GM12878 (cell line): ENCODE data around the gene SIM1. TPM values are rescaled to one million over a fixed set of nuclear protein-coding genes. Genes with fewer than 3 reads are reported as not detected.

Source experiments
- ATAC-seq: fragments of 200-7000 bp; cut with Tn5 transposase; 3 replicates; pipeline ENCODE4 v1.9.1; 2020; ENCODE audit warnings: mild to moderate bottlenecking, moderate library complexity
- Bru-seq: library from RNA; stranded (reverse); fragments of 400-500 nt; gene quantifications from one replicate; lab custom pipeline; 2021; lab: Mats Ljungman, UMichigan
- BruChase-seq, 2 experiments: library from RNA; stranded (reverse); fragments of 400-500 nt; gene quantifications; one replicate each; lab custom pipeline; 2021; lab: Mats Ljungman, UMichigan
- BruUV-seq: library from RNA; stranded (reverse); fragments of 400-500 nt; replicated peaks from 2 replicates; lab custom pipeline; 2021; lab: Mats Ljungman, UMichigan
- CTCF ChIA-PET: fragments of 300-600 bp; sonication (Branson Sonifier 250); formaldehyde crosslinking; extraction: SDS; loops from one replicate; lab custom pipeline; 2021; ENCODE audit warnings: inconsistent platforms; lab: Yijun Ruan, JAX
- POLR2A ChIA-PET: fragments of 350-600 bp; formaldehyde crosslinking; extraction: SDS; loops from one replicate; lab custom pipeline; 2021; ENCODE audit warnings: inconsistent platforms; lab: Charles Lee
- RAD21 ChIA-PET: fragments of 300-600 bp; sonication (Branson Sonifier 250); formaldehyde crosslinking; loops from one replicate; lab custom pipeline; 2023; ENCODE audit warnings: antibody characterized with exemption; ENCODE audit not compliant: unreplicated experiment; lab: Charles Lee
- SMC1A ChIA-PET: fragments of 300-600 bp; sonication (Branson Sonifier 250); formaldehyde crosslinking; loops from one replicate; lab custom pipeline; 2023; ENCODE audit not compliant: unreplicated experiment, uncharacterized antibody; lab: Charles Lee
- DNase-seq: peaks from one replicate; pipeline ENCODE4 v3.0.0-alpha.2; 2011; ENCODE audit warnings: low read depth, low spot score
- FAIRE-seq: peaks from 3 replicates; lab custom pipeline; 2011; peaks lifted over from hg19 to GRCh38; lab: Jason Lieb, UNC
- H2AFZ ChIP-seq: 2 replicates; pipeline ENCODE4 v1.6.0; 2011; ENCODE audit warnings: low read depth, low read length, control low read depth; ENCODE audit not compliant: control insufficient read depth
- H3K27ac ChIP-seq: 2 replicates; pipeline ENCODE4 v1.5.1; 2011; ENCODE audit warnings: control low read depth; ENCODE audit not compliant: control insufficient read depth, insufficient read depth
- H3K27me3 ChIP-seq, 2 experiments: replicated peaks in 1 of 2; 2 replicates each; pipeline versions ENCODE4 v1.6.0 to v1.6.1; 2011; ENCODE audit warnings: low read length in 1 of 2; ENCODE audit not compliant: control insufficient read depth in 2 of 2, insufficient read depth in 2 of 2
- H3K36me3 ChIP-seq, 2 experiments: 2 replicates each; pipeline ENCODE4 v1.5.1; 2011; ENCODE audit warnings: low read length in 1 of 2; ENCODE audit not compliant: control insufficient read depth in 2 of 2, insufficient read depth in 2 of 2
- H3K4me1 ChIP-seq: 2 replicates; pipeline ENCODE4 v1.6.1; 2011; ENCODE audit warnings: mild to moderate bottlenecking, low read length, moderate library complexity, mixed read lengths; ENCODE audit not compliant: control insufficient read depth, insufficient read depth
- H3K4me2 ChIP-seq: 2 replicates; pipeline ENCODE4 v1.6.0; 2011; ENCODE audit warnings: control low read depth; ENCODE audit not compliant: control insufficient read depth, insufficient read depth
- H3K4me3 ChIP-seq: fragments of 200-600 bp; sonication (generic); 2 replicates; pipeline ENCODE4 v1.5.1; 2016
- H3K79me2 ChIP-seq: 2 replicates; pipeline ENCODE4 v1.6.0; 2011; ENCODE audit warnings: low read length; ENCODE audit not compliant: control insufficient read depth, insufficient read depth
- H3K9ac ChIP-seq: 2 replicates; pipeline ENCODE4 v1.8.0; 2011; ENCODE audit warnings: low read length, control low read depth, mixed read lengths; ENCODE audit not compliant: control insufficient read depth, insufficient read depth
- H3K9me3 ChIP-seq: replicated peaks from 3 replicates; pipeline ENCODE4 v1.5.1; 2011; ENCODE audit warnings: mild to moderate bottlenecking, low read length; ENCODE audit not compliant: control insufficient read depth, insufficient read depth
- H4K20me1 ChIP-seq: 2 replicates; pipeline ENCODE4 v1.6.0; 2011; ENCODE audit not compliant: control insufficient read depth, insufficient read depth
- CBFB ChIP-seq: IDR thresholded peaks from 2 replicates; pipeline ENCODE4 v1.6.1; 2016; ENCODE audit warnings: antibody characterized with exemption, low read depth
- CHD1 ChIP-seq: IDR thresholded peaks from 2 replicates; pipeline ENCODE4 v1.6.1; 2012; ENCODE audit warnings: low read depth, low read length, improper control_type of control experiment
- ESRRA ChIP-seq: IDR thresholded peaks from 2 replicates; pipeline ENCODE4 v1.6.1; 2012; ENCODE audit warnings: mild to moderate bottlenecking, low read length, improper control_type of control experiment
- HCFC1 ChIP-seq: fragments of 150-350 bp; IDR thresholded peaks from 2 replicates; pipeline ENCODE4 v1.6.1; 2014; ENCODE audit warnings: low read length
- HDAC2 ChIP-seq: fragments of 200-600 bp; sonication (generic); IDR thresholded peaks from 2 replicates; pipeline ENCODE4 v1.6.1; 2017
- IRF4 ChIP-seq: IDR thresholded peaks from 2 replicates; pipeline ENCODE4 v1.6.1; 2011; ENCODE audit warnings: low read depth, low read length
- MEF2B ChIP-seq: fragments of 450-650 bp; IDR thresholded peaks from 2 replicates; pipeline ENCODE4 v1.6.1; 2018; ENCODE audit warnings: mild to moderate bottlenecking, moderate library complexity; ENCODE audit not compliant: partially characterized antibody, poor library complexity, severe bottlenecking
- NFIC ChIP-seq: IDR thresholded peaks from 2 replicates; pipeline ENCODE4 v1.6.1; 2012; ENCODE audit warnings: low read depth, mild to moderate bottlenecking, inconsistent platforms, low read length, moderate library complexity
- NFYB ChIP-seq: IDR thresholded peaks from 2 replicates; pipeline ENCODE4 v1.6.1; 2011; ENCODE audit warnings: low read depth, mild to moderate bottlenecking, low read length, improper control_type of control experiment, moderate library complexity; ENCODE audit not compliant: insufficient read depth
- PBX3 ChIP-seq: IDR thresholded peaks from 2 replicates; pipeline ENCODE4 v1.6.1; 2011; ENCODE audit warnings: mild to moderate bottlenecking, low read depth, low read length, moderate library complexity; ENCODE audit not compliant: insufficient replicate concordance
- SP1 ChIP-seq: IDR thresholded peaks from one replicate; pipeline ENCODE4 v1.6.1; 2011; ENCODE audit warnings: low read depth, low read length
- SUZ12 ChIP-seq: fragments of 200-600 bp; sonication (generic); IDR thresholded peaks from one replicate; pipeline ENCODE4 v1.6.1; 2018; ENCODE audit warnings: antibody characterized with exemption, mild to moderate bottlenecking; ENCODE audit not compliant: unreplicated experiment
- TBL1XR1 ChIP-seq: IDR thresholded peaks from 2 replicates; pipeline ENCODE4 v1.6.1; 2012; ENCODE audit warnings: low read depth, low read length, improper control_type of control experiment
- ZSCAN29 ChIP-seq: fragments of 450-650 bp; IDR thresholded peaks from 2 replicates; pipeline ENCODE4 v1.6.1; 2017; ENCODE audit warnings: mild to moderate bottlenecking, moderate library complexity
- WGBS: methylation state at CpG from one replicate; pipeline ENCODE4 v1.1.6; 2016; ENCODE audit warnings: low lambda C conversion rate; ENCODE audit not compliant: insufficient replicate concordance, insufficient coverage; ENCODE audit errors: missing lambda C conversion rate; 5-methylcytosine and 5-hydroxymethylcytosine counted together
- in situ Hi-C: fragments of 300-500 bp; cut with MboI; formaldehyde crosslinking; loops from 9 replicates; pipeline ENCODE4 v1.14.3; 2018; ENCODE audit warnings: mixed read lengths
- intact Hi-C: fragments of 100-400 bp; cut with micrococcal nuclease; formaldehyde crosslinking; loops from one replicate; pipeline ENCODE4 v1.14.2; 2022; ENCODE audit not compliant: unreplicated experiment
- long read RNA-seq, 2 experiments: library from polyadenylated mRNA; unstranded; transcript quantifications; one replicate each; pipeline ENCODE4 v2.0.0, GENCODE V29; 2019 to 2020
- polyA minus RNA-seq, 3 experiments: library from RNA; depleted of rRNA, polyadenylated mRNA; stranded (reverse); fragments of >200 nt; gene quantifications; 2 replicates each; pipeline ENCODE4 v1.2.3, GENCODE V29; 2011
- polyA plus RNA-seq, 11 experiments: library from polyadenylated mRNA; depleted of rRNA in 4 of 11; unstranded in 6 of 11; stranded (reverse) in 5 of 11; fragments of >200 nt; fragmentation: Nextera tagmentation in 4 of 11; fragmentation: Illumina TruSeq in 1 of 11; extraction: Ambion mirVana in 4 of 11; extraction: Trizol in 1 of 11; gene quantifications; 1 replicate in 1 of 11; 2 replicates in 10 of 11; pipeline versions ENCODE4 v1.2.1 to v1.2.3, GENCODE V29; 2011 to 2016; ENCODE audit warnings: inconsistent platforms in 2 of 11, missing spikeins in 2 of 11, low read depth in 1 of 11
- total RNA-seq, 4 experiments: library from RNA; depleted of rRNA in 3 of 4; stranded (reverse); fragments of >200 nt in 3 of 4; fragmentation: Illumina TruSeq in 1 of 4; extraction: Trizol in 1 of 4; gene quantifications; 2 replicates each; pipeline versions ENCODE4 v1.2.1 to v1.2.3, GENCODE V29; 2013 to 2021
- TF ChIP-seq, protein P1 (sequence below): IDR thresholded peaks from 2 replicates; pipeline ENCODE4 v1.6.1; 2011; ENCODE audit warnings: low read depth, low read length, improper control_type of control experiment, borderline replicate concordance
- TF ChIP-seq, protein P2 (sequence below): fragments of 450-650 bp; IDR thresholded peaks from 2 replicates; pipeline ENCODE4 v1.6.1; 2016; ENCODE audit warnings: mild to moderate bottlenecking

Gene SIM1
- total RNA-seq (2013; cell fraction: nucleolus; rRNA removed), result not detected in 2 replicates
- total RNA-seq (2014; rRNA removed) (not detected in 2 replicates), total RNA-seq (2014; rRNA removed; fragmentation: Illumina TruSeq; extraction: Trizol) (not detected in 2 replicates), total RNA-seq (2021) (not detected in 2 replicates), polyA plus RNA-seq (2011; rRNA removed) (0.01 TPM in 1 of 2 replicates, not detected in the other), polyA plus RNA-seq (2014; fragmentation: Illumina TruSeq; extraction: Trizol) (not detected in 2 replicates), polyA plus RNA-seq (2014; fragmentation: Nextera tagmentation; extraction: Ambion mirVana) (not detected), polyA plus RNA-seq (2014; rRNA removed) (not detected in 2 replicates), polyA plus RNA-seq (2016; fragmentation: Nextera tagmentation; extraction: Ambion mirVana) (not detected), polyA minus RNA-seq (2011; rRNA and poly(A)+ RNA removed) (not detected in 2 replicates), Bru-seq, nascent RNA (percentile 1 among the genes with signal in this experiment), BruChase-seq, experiment 1, labeled RNA remaining after a 6-hour chase (percentile 6 among the genes with signal in this experiment), BruChase-seq, experiment 2, labeled RNA remaining after a 2-hour chase (percentile 1 among the genes with signal in this experiment)
- not detected for polyA plus RNA-seq (2011; ENCODE audit: low read depth)
- polyA plus RNA-seq (2011; cell fraction: cytosol; rRNA removed), result not detected in 2 replicates
- not detected in 2 replicates for polyA plus RNA-seq (2011; cell fraction: nucleus; rRNA removed)
- polyA plus RNA-seq (2012), result not detected in 2 replicates
- not detected in 2 replicates for polyA minus RNA-seq (2011; cell fraction: cytosol; rRNA and poly(A)+ RNA removed)
- polyA minus RNA-seq (2011; cell fraction: nucleus; rRNA and poly(A)+ RNA removed), result not detected in 2 replicates
- long read RNA-seq, experiment 1, result 0 reads
- long read RNA-seq, experiment 2, result 0 reads

DNA sequence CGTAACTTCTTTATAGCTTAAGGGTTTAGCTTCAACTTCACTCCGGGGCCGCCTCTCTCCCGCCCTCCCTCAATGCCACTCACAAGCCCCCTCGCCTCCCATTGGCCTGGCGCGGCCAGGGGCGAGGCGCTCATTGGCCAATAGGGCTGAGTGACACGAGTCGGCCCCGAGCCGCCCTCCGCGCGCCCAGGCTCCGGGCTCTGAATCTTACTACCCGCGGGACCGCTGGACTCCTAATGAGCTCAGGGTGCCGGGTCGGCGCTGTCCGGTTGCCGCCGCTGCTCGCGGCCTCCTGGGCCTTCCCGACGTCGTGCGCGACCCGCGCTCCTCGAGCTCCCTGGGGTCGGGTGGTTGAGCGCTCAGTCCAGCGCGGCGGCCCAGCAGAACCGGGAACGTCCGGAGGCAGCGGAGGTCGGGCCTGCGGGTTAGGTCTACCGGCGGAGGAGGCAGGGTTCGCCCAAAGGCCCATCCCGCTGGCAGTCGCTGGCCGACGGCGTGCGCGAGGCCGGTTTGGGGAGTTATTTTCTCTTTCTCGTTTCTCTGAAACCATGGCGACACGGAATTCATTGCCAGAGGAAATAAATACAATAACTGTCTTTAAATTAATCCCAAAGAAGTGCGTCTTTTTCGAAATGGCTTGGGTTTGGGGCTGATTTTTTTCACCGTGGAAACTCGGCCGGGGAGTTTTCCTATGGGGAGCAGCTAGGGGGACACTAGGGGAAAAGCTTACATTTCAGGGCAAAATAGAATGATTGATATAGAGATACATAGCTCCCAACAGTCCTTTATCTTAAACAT lies at the start of gene SIM1:
Gene SIM1 (minus strand): TSS at position 19 of the 798 bp plus-strand sequence. CDS start 1,453 bp downstream, outside the sequence.
- no peak within 1 kb of the TSS for H3K27ac ChIP-seq
- H3K4me1 ChIP-seq, result no peaks in the 10 kb centered on the region
- SMC1A ChIA-PET, result interaction anchor here (1.1 kb wide), 1 partner anchor 366 kb away, joined by 3 read pairs; no protein-coding TSS in a partner anchor
- H3K36me3 ChIP-seq, result no peaks in the 10 kb centered on the region
- RAD21 ChIA-PET, result no interaction called here
- H4K20me1 ChIP-seq, result no peaks in the 10 kb centered on the region
- TF ChIP-seq, protein P1, sequence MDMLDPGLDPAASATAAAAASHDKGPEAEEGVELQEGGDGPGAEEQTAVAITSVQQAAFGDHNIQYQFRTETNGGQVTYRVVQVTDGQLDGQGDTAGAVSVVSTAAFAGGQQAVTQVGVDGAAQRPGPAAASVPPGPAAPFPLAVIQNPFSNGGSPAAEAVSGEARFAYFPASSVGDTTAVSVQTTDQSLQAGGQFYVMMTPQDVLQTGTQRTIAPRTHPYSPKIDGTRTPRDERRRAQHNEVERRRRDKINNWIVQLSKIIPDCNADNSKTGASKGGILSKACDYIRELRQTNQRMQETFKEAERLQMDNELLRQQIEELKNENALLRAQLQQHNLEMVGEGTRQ, result no peak
- no peak for TF ChIP-seq CHD1
- peak; percentile 51; the same call in 1 of the 2 replicates for TF ChIP-seq NFYB
- peak; percentile 81 for TF ChIP-seq PBX3
- TF ChIP-seq, protein P2, sequence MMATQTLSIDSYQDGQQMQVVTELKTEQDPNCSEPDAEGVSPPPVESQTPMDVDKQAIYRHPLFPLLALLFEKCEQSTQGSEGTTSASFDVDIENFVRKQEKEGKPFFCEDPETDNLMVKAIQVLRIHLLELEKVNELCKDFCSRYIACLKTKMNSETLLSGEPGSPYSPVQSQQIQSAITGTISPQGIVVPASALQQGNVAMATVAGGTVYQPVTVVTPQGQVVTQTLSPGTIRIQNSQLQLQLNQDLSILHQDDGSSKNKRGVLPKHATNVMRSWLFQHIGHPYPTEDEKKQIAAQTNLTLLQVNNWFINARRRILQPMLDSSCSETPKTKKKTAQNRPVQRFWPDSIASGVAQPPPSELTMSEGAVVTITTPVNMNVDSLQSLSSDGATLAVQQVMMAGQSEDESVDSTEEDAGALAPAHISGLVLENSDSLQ, result peak; percentile 62
- TF ChIP-seq CBFB, result no peak
- TF ChIP-seq HCFC1, result no peak
- no peak for TF ChIP-seq ZSCAN29
- TF ChIP-seq SP1, result peak; percentile 38
- no peak for TF ChIP-seq TBL1XR1
- peak; percentile 85 for TF ChIP-seq SUZ12
- TF ChIP-seq HDAC2, result no peak
- TF ChIP-seq NFIC, result no peak
- no peak for TF ChIP-seq MEF2B
- TF ChIP-seq ESRRA, result no peak
- no peak for TF ChIP-seq IRF4
- TF ChIP-seq, all 136 proteins: peak for 5
- H3K9me3 ChIP-seq, result peaks cover 4% of the 10 kb centered on the region; the same call in 1 of the 3 replicates
- intact Hi-C loops (no loop called here), in situ Hi-C loops (no loop called here)
- H3K27me3 ChIP-seq, result peaks cover 32 to 55% of the 10 kb centered on the region in 2 experiments
- ATAC-seq (no peak), FAIRE-seq (no peak), DNase-seq (no peak)
- no peak within 1 kb of the TSS for H2AFZ ChIP-seq
- no peaks in the 10 kb centered on the region for H3K79me2 ChIP-seq
- POLR2A ChIA-PET, result no interaction called here
- no peak within 1 kb of the TSS for H3K9ac ChIP-seq
- BruUV-seq, result no TSS peak
- CTCF ChIA-PET, result no interaction called here
- H3K4me2 ChIP-seq, result no peak within 1 kb of the TSS
- no peak within 1 kb of the TSS for H3K4me3 ChIP-seq
- 80% methylated on average over 66 of the region's 66 CpGs for WGBS
